MM.1S (cell line): ENCODE data around the gene TMEFF2.

ENCODE experiments used
- DNase-seq: peaks from one replicate; pipeline ENCODE4 v3.0.0-alpha.2; 2015
- H2AFZ ChIP-seq: fragments of 300-600 bp; sonication (generic); 2 replicates; pipeline ENCODE4 v1.6.0; 2016; ENCODE audit warnings: antibody characterized with exemption, low read length
- H3F3A ChIP-seq: fragments of 300-600 bp; sonication (generic); 2 replicates; pipeline ENCODE4 v1.6.1; 2016; ENCODE audit warnings: mild to moderate bottlenecking, antibody characterized with exemption, low read length, moderate library complexity, mixed read lengths; ENCODE audit not compliant: insufficient read depth
- H3K27ac ChIP-seq: fragments of 300-600 bp; sonication (generic); 2 replicates; pipeline ENCODE4 v1.5.1; 2016; ENCODE audit warnings: mild to moderate bottlenecking, low read length
- H3K27me3 ChIP-seq: fragments of 300-600 bp; sonication (generic); replicated peaks from 2 replicates; pipeline ENCODE4 v1.6.0; 2016; ENCODE audit warnings: low read length; ENCODE audit not compliant: insufficient read depth
- H3K36me3 ChIP-seq: fragments of 300-600 bp; sonication (generic); replicated peaks from 2 replicates; pipeline ENCODE4 v1.6.1; 2016; ENCODE audit warnings: mild to moderate bottlenecking, low read length, mixed read lengths; ENCODE audit not compliant: insufficient read depth
- H3K4me1 ChIP-seq: fragments of 300-600 bp; sonication (generic); 2 replicates; pipeline ENCODE4 v1.6.1; 2016; ENCODE audit warnings: low read length, mixed read lengths
- H3K4me2 ChIP-seq: fragments of 300-600 bp; sonication (generic); 2 replicates; pipeline ENCODE4 v1.6.0; 2016; ENCODE audit warnings: low read depth, low read length
- H3K4me3 ChIP-seq: fragments of 300-600 bp; sonication (generic); 2 replicates; pipeline ENCODE4 v1.5.1; 2016; ENCODE audit warnings: low read length, mixed read lengths
- H3K79me2 ChIP-seq: fragments of 300-600 bp; sonication (generic); 2 replicates; pipeline ENCODE4 v1.6.1; 2016; ENCODE audit warnings: mixed run types, low read length, mixed read lengths
- H3K9ac ChIP-seq: fragments of 300-600 bp; sonication (generic); 2 replicates; pipeline ENCODE4 v1.6.1; 2016; ENCODE audit warnings: low read length, mixed read lengths
- H3K9me2 ChIP-seq: fragments of 300-600 bp; sonication (generic); replicated peaks from 2 replicates; pipeline ENCODE4 v1.6.1; 2016; ENCODE audit warnings: mild to moderate bottlenecking, low read length, mixed read lengths; ENCODE audit not compliant: insufficient read depth
- H3K9me3 ChIP-seq: fragments of 300-600 bp; sonication (generic); replicated peaks from 2 replicates; pipeline ENCODE4 v1.6.1; 2016; ENCODE audit warnings: mild to moderate bottlenecking, low read length, mixed read lengths; ENCODE audit not compliant: insufficient read depth
- H4K20me1 ChIP-seq: fragments of 300-600 bp; sonication (generic); 2 replicates; pipeline ENCODE4 v1.6.1; 2016; ENCODE audit warnings: mild to moderate bottlenecking, low read length, moderate library complexity, mixed read lengths; ENCODE audit not compliant: insufficient read depth
- CTCF ChIP-seq: fragments of 300-600 bp; sonication (generic); IDR thresholded peaks from 2 replicates; pipeline ENCODE4 v1.5.1; 2016; ENCODE audit warnings: antibody characterized with exemption, low read length, mixed read lengths
- EZH2 ChIP-seq: fragments of 300-600 bp; sonication (generic); optimal IDR thresholded peaks from 2 replicates; pipeline ENCODE3; 2017; ENCODE audit warnings: low read depth, mild to moderate bottlenecking, antibody characterized with exemption, low read length, mixed read lengths
- EZH2phosphoT487 ChIP-seq: fragments of 300-600 bp; sonication (generic); IDR thresholded peaks from 2 replicates; pipeline ENCODE4 v1.6.1; 2018; ENCODE audit warnings: antibody characterized with exemption, low read length

Gene TMEFF2

DNA sequence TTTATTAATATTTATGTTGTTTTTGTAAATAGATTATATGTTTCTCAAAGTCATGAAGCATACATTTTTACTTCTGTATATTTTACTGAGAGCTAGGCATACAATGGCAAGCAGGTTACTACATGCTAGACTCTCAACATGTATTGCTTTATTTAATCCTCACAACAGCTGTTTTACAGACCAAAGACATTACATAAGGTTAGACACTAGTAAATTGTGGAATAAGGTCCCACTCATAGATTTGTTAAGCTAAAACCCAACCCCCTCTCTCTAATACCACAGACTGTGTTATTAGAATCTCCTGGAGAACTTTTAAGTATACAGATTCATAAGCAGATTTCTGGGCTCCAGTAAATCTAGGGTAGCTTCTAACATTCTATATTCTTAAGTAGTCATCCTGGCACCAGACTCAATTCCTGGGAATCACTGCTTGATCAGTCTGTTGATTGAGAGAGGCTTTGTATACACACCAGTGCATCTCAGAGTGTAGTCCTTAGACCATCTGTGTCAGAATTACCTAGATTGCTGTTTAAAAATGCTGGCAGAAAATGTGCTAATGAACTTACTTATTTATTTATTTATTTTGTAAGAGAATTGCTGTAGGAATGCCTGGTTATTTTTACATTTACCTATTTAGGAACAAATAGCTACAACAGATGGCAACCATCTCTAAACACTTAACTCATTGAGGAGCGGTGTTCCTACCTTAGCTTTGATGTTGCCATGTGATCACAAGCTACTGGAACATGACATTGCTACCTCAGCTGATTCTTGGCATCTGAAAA is 194.3 kb downstream of the TMEFF2 start:
- H2AFZ ChIP-seq: no peak overlapping the region
- TF ChIP-seq CTCF (no peak), EZH2 (no peak), EZH2phosphoT487 (no peak)
- H3K79me2 ChIP-seq: no peaks in the 10 kb centered on the region

DNA sequence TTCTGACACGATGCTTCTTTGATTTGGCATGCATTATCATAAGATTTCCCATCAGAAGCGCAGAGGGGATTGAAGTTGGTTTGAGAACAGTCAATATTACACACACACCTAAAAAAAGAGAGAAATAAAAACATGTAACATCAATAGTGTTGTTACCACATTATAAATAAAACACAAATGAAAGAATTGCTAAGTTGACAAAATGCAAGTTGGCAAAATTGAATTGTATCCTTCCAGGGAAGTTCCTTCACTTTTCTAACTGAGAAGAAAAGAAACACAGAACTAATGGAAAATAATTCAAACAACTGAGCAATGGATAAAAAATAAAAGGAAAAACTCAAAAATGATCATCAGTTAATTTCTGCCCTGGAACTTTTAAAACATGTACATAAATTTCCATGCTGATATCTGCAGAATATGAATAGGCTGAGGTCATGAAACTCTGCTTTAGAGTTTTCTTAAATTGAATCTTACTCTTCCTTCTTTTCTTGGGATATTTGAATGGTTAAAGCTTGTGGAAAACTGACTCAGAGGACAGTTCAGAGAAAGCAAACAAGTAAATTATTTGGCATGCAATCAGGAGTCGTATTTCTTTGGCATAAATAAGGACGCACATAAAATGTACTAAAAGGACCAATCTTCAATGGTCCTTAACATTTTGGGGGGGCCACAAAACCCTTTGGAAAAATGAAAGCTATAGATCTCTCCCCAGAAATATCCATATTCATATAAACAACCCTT is 195.5 kb downstream of the TMEFF2 start:
- no peaks in the 10 kb centered on the region for H3K4me1 ChIP-seq
- TF ChIP-seq CTCF (no peak), EZH2phosphoT487 (no peak), EZH2 (no peak)
- no peak overlapping the region for H2AFZ ChIP-seq
- H3K4me3 ChIP-seq: no peak overlapping the region
- no peak overlapping the region for H3K27ac ChIP-seq
- no peaks in the 10 kb centered on the region for H4K20me1 ChIP-seq
- H3K27me3 ChIP-seq: no peaks in the 10 kb centered on the region
- no peak overlapping the region for H3K9ac ChIP-seq
- no peak for DNase-seq
- H3F3A ChIP-seq: no peaks in the 10 kb centered on the region
- H3K36me3 ChIP-seq: no peaks in the 10 kb centered on the region
- no peak overlapping the region for H3K4me2 ChIP-seq
- no peaks in the 10 kb centered on the region for H3K79me2 ChIP-seq
- H3K9me2 ChIP-seq: no peaks in the 10 kb centered on the region
- no peaks in the 10 kb centered on the region for H3K9me3 ChIP-seq

More for the DNA sequence above, 194.3 kb downstream of the TMEFF2 start:
- Histone ChIP-seq H3K4me2 (no peak overlapping the region), H3K36me3 (no peaks in the 10 kb centered on the region), H3K4me3 (no peak overlapping the region), H3K4me1 (no peaks in the 10 kb centered on the region), H3F3A (no peaks in the 10 kb centered on the region), H3K9me2 (no peaks in the 10 kb centered on the region), H3K9me3 (no peaks in the 10 kb centered on the region), H3K27me3 (no peaks in the 10 kb centered on the region), H3K27ac (no peak overlapping the region), H3K9ac (no peak overlapping the region), H4K20me1 (no peaks in the 10 kb centered on the region)
- DNase-seq: no peak

DNA sequence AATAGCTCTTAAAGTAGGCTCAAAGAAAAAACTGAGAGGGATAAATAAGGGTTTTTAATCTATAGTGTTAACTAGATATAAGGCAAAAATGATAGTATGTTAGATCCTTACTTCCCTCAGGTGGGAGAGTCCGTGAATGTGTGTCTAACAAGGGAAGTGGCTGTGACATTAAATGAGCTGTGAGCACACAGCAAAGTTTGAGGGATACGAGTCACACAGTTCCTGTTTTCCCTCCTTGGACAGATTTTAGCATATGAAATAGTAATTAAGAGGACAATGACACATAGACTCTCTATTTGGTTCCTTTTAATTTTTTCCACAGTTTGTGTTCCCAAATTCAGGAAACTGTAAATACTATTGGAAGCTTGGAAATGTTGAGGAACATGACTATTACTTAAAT is 199.4 kb downstream of the TMEFF2 start:
- Histone ChIP-seq H3K27me3 (no peaks in the 10 kb centered on the region), H3K27ac (no peak overlapping the region), H3K36me3 (no peaks in the 10 kb centered on the region), H3K4me3 (no peak overlapping the region), H3F3A (no peaks in the 10 kb centered on the region), H2AFZ (no peak overlapping the region), H3K4me2 (no peak overlapping the region), H3K9me3 (no peaks in the 10 kb centered on the region), H3K9me2 (no peaks in the 10 kb centered on the region), H3K79me2 (no peaks in the 10 kb centered on the region), H3K4me1 (no peaks in the 10 kb centered on the region), H3K9ac (no peak overlapping the region), H4K20me1 (no peaks in the 10 kb centered on the region)
- TF ChIP-seq CTCF (no peak), EZH2phosphoT487 (no peak), EZH2 (no peak)
- DNase-seq: no peak
